ENCODE results near the gene HINT2.

DNA sequence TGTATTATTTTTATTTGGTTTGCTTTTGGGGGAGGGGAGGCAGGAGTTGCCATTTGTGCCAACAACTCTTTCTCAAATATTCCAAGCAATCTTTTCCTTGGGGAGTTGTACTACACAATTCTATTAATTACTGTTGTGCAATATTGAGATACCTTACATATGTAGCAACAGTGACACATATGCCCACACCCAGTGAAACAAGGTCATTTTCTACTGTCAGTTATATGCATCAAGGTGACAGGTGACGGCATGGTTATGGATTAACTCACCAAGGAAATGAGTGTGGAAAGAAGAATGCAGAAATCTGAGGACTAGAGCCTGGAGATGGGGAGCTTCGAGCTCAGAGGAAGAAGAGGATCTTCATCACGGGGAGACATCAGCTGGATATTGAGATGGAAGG, 42.9 kb downstream of the HINT2 start:
- TF ChIP-seq POLR2A (IDR thresholded peaks at IDR 0.05), result no peak
- TF ChIP-seq, protein P1, sequence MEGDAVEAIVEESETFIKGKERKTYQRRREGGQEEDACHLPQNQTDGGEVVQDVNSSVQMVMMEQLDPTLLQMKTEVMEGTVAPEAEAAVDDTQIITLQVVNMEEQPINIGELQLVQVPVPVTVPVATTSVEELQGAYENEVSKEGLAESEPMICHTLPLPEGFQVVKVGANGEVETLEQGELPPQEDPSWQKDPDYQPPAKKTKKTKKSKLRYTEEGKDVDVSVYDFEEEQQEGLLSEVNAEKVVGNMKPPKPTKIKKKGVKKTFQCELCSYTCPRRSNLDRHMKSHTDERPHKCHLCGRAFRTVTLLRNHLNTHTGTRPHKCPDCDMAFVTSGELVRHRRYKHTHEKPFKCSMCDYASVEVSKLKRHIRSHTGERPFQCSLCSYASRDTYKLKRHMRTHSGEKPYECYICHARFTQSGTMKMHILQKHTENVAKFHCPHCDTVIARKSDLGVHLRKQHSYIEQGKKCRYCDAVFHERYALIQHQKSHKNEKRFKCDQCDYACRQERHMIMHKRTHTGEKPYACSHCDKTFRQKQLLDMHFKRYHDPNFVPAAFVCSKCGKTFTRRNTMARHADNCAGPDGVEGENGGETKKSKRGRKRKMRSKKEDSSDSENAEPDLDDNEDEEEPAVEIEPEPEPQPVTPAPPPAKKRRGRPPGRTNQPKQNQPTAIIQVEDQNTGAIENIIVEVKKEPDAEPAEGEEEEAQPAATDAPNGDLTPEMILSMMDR (IDR thresholded peaks at IDR 0.05), result no peak

Data from stomach (tissue), 4 donors.